K562 (cell line): ENCODE measurements around the gene KMT2E. TPM values are rescaled to one million over a fixed set of nuclear protein-coding genes. Genes with fewer than 3 reads are reported as not detected.

ENCODE experiments used
- ARID3B ChIP-seq: fragments of 250-450 bp; sonication (Bioruptor Pico); IDR thresholded peaks from 2 replicates; pipeline ENCODE4 v1.4.0; 2020; ENCODE audit warnings: borderline replicate concordance
- BHLHE40 ChIP-seq: IDR thresholded peaks from 2 replicates; pipeline ENCODE4 v1.6.1; 2011; ENCODE audit warnings: low read length, improper control_type of control experiment
- CBFA2T3 ChIP-seq: fragments of 450-650 bp; IDR thresholded peaks from 2 replicates; pipeline ENCODE4 v1.6.1; 2017
- CC2D1A ChIP-seq: fragments of 450-650 bp; IDR thresholded peaks from 2 replicates; pipeline ENCODE4 v1.6.1; 2017; ENCODE audit warnings: mild to moderate bottlenecking
- FIP1L1 ChIP-seq: fragments of 200-400 bp; formaldehyde crosslinking; IDR thresholded peaks from 2 replicates; pipeline ENCODE4 v1.6.1; 2018; ENCODE audit warnings: mild to moderate bottlenecking, low read depth, low read length; ENCODE audit not compliant: poor library complexity, severe bottlenecking
- GABPA ChIP-seq: fragments of 200-800 bp; sonication (Bioruptor generic); conservative IDR thresholded peaks from 2 replicates; pipeline ENCODE4 v1.6.1; 2016; ENCODE audit warnings: low read depth, missing genetic modification characterization, missing compliant biosample characterization
- KDM1A ChIP-seq, 2 experiments: fragments of 450-650 bp; IDR thresholded peaks; 2 replicates each; pipeline ENCODE4 v1.6.1; 2016; ENCODE audit warnings: mild to moderate bottlenecking in 2 of 2
- LCOR ChIP-seq: sonication (generic); formaldehyde crosslinking; IDR thresholded peaks from 2 replicates; pipeline ENCODE4 v1.8.0; 2022; ENCODE audit warnings: mild to moderate bottlenecking, missing genetic modification reagents
- NEUROD1 ChIP-seq: fragments of 150-350 bp; IDR thresholded peaks from 2 replicates; pipeline ENCODE4 v1.6.1; 2014; ENCODE audit warnings: borderline replicate concordance, low read length, low read depth; ENCODE audit not compliant: partially characterized antibody
- PPARD ChIP-seq: fragments of 250-450 bp; sonication (Bioruptor Pico); IDR thresholded peaks from 2 replicates; pipeline ENCODE4 v1.8.0; 2022; ENCODE audit warnings: inconsistent platforms, mild to moderate bottlenecking, moderate library complexity
- PURB ChIP-seq: sonication (generic); formaldehyde crosslinking; IDR thresholded peaks from 2 replicates; pipeline ENCODE4 v1.9.0; 2021; ENCODE audit warnings: low read depth, mild to moderate bottlenecking, missing genetic modification reagents
- RBM34 ChIP-seq: fragments of 200-400 bp; formaldehyde crosslinking; IDR thresholded peaks from 2 replicates; pipeline ENCODE4 v1.6.1; 2018; ENCODE audit warnings: low read length, borderline replicate concordance; ENCODE audit not compliant: insufficient read depth
- RNF2 ChIP-seq: sonication (generic); IDR thresholded peaks from 2 replicates; pipeline ENCODE4 v1.6.1; 2016
- SMAD3 ChIP-seq: fragments of 450-650 bp; formaldehyde crosslinking; conservative IDR thresholded peaks from 2 replicates; pipeline ENCODE4 v1.4.0; 2020; ENCODE audit warnings: mild to moderate bottlenecking
- SUPT5H ChIP-seq: fragments of 450-650 bp; IDR thresholded peaks from 2 replicates; pipeline ENCODE4 v1.6.1; 2016
- TCF7 ChIP-seq: sonication (generic); IDR thresholded peaks from 2 replicates; pipeline ENCODE4 v1.6.1; 2016; ENCODE audit warnings: antibody characterized with exemption, borderline replicate concordance
- TEAD2 ChIP-seq: fragments of 450-650 bp; IDR thresholded peaks from 2 replicates; pipeline ENCODE4 v1.6.1; 2016; ENCODE audit warnings: missing genetic modification characterization, control low read depth, missing compliant biosample characterization
- THRAP3 ChIP-seq: fragments of 450-650 bp; IDR thresholded peaks from 2 replicates; pipeline ENCODE4 v1.6.1; 2016; ENCODE audit warnings: mild to moderate bottlenecking, inconsistent platforms, borderline replicate concordance
- TRIM28 ChIP-seq: fragments of 450-650 bp; IDR thresholded peaks from 2 replicates; pipeline ENCODE4 v1.6.1; 2017
- U2AF1 ChIP-seq: fragments of 200-400 bp; formaldehyde crosslinking; optimal IDR thresholded peaks from 2 replicates; pipeline ENCODE3; 2017; ENCODE audit warnings: mild to moderate bottlenecking, low read depth, low read length, moderate library complexity
- U2AF2 ChIP-seq: fragments of 200-400 bp; formaldehyde crosslinking; optimal IDR thresholded peaks from 2 replicates; pipeline ENCODE3; 2017; ENCODE audit warnings: low read depth, mild to moderate bottlenecking, low read length
- ZBTB1 ChIP-seq: sonication (generic); formaldehyde crosslinking; IDR thresholded peaks from 2 replicates; pipeline ENCODE4 v1.8.1; 2023; ENCODE audit warnings: missing genetic modification reagents, low read depth, mild to moderate bottlenecking, borderline replicate concordance
- ZKSCAN1 ChIP-seq: fragments of 150-350 bp; IDR thresholded peaks from 2 replicates; pipeline ENCODE4 v1.6.1; 2016; ENCODE audit warnings: low read depth, low read length
- ZNF408 ChIP-seq: fragments of 250-450 bp; sonication (Bioruptor Pico); IDR thresholded peaks from 2 replicates; pipeline ENCODE4 v1.4.0; 2020; ENCODE audit warnings: low read depth, mild to moderate bottlenecking, moderate library complexity
- polyA plus RNA-seq, 8 experiments: library from polyadenylated mRNA; depleted of rRNA in 4 of 8; stranded (reverse) in 5 of 8; unstranded in 3 of 8; fragments of >200 nt; fragmentation: Nextera tagmentation in 2 of 8; fragmentation: Illumina TruSeq in 1 of 8; extraction: Ambion mirVana in 2 of 8; extraction: Trizol in 1 of 8; gene quantifications; 2 replicates each; pipeline versions ENCODE4 v1.2.1 to v1.2.3, GENCODE V29; 2011 to 2014; ENCODE audit warnings: inconsistent platforms in 1 of 8, missing spikeins in 1 of 8
- total RNA-seq, 7 experiments: library from RNA; depleted of rRNA in 6 of 7; stranded (reverse); fragments of >200 nt in 6 of 7; fragmentation: Illumina TruSeq in 2 of 7; extraction: Trizol in 2 of 7; gene quantifications; 2 replicates each; pipeline versions ENCODE4 v1.2.1 to v1.2.3, GENCODE V29; 2011 to 2021; ENCODE audit warnings: low replicate concordance in 1 of 7
- TF ChIP-seq, protein P1 (sequence below): fragments of 200-800 bp; sonication (Bioruptor generic); IDR thresholded peaks from 2 replicates; pipeline ENCODE4 v1.6.1; 2016; ENCODE audit warnings: missing genetic modification characterization, missing compliant biosample characterization

KMT2E gene
- total and polyA plus RNA-seq, 9 of the 15 experiments (the other 6 are each of a cell fraction or from before 2014, with no cell fraction given) = 8.9 to 55.3 (median 38.1) TPM

- TF ChIP-seq LCOR (no peak; the same call in 1 of the 2 replicates), CC2D1A (peak; percentile 97), ARID3B (CRISPR knock-in tag) (no peak), ZKSCAN1 (no peak), NEUROD1 (no peak), THRAP3 (no peak), FIP1L1 (no peak), KDM1A (IDR thresholded peaks at IDR 0.05) (peak; percentile 37 to 77; a peak in 2 of 4 replicates), TRIM28 (no peak), SMAD3 (CRISPR knock-in tag) (no peak), SUPT5H (no peak), TCF7 (no peak), CBFA2T3 (peak; percentile 98), TEAD2 (tag) (no peak), ZBTB1 (no peak), RBM34 (no peak), ZNF408 (CRISPR knock-in tag) (no peak), BHLHE40 (no peak), U2AF2 (no peak), PURB (CRISPR knock-in tag) (no peak), GABPA (tag) (no peak), PPARD (no peak), U2AF1 (no peak), RNF2 (no peak)
- TF ChIP-seq, protein P1, sequence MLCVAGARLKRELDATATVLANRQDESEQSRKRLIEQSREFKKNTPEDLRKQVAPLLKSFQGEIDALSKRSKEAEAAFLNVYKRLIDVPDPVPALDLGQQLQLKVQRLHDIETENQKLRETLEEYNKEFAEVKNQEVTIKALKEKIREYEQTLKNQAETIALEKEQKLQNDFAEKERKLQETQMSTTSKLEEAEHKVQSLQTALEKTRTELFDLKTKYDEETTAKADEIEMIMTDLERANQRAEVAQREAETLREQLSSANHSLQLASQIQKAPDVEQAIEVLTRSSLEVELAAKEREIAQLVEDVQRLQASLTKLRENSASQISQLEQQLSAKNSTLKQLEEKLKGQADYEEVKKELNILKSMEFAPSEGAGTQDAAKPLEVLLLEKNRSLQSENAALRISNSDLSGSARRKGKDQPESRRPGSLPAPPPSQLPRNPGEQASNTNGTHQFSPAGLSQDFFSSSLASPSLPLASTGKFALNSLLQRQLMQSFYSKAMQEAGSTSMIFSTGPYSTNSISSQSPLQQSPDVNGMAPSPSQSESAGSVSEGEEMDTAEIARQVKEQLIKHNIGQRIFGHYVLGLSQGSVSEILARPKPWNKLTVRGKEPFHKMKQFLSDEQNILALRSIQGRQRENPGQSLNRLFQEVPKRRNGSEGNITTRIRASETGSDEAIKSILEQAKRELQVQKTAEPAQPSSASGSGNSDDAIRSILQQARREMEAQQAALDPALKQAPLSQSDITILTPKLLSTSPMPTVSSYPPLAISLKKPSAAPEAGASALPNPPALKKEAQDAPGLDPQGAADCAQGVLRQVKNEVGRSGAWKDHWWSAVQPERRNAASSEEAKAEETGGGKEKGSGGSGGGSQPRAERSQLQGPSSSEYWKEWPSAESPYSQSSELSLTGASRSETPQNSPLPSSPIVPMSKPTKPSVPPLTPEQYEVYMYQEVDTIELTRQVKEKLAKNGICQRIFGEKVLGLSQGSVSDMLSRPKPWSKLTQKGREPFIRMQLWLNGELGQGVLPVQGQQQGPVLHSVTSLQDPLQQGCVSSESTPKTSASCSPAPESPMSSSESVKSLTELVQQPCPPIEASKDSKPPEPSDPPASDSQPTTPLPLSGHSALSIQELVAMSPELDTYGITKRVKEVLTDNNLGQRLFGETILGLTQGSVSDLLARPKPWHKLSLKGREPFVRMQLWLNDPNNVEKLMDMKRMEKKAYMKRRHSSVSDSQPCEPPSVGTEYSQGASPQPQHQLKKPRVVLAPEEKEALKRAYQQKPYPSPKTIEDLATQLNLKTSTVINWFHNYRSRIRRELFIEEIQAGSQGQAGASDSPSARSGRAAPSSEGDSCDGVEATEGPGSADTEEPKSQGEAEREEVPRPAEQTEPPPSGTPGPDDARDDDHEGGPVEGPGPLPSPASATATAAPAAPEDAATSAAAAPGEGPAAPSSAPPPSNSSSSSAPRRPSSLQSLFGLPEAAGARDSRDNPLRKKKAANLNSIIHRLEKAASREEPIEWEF (CRISPR knock-in tag) = no peak
These were observed 46.9 kb upstream of the KMT2E start (continued) for GRCh38 chr7:104967088-104967487.
